ENCODE results near the gene ATAD2B.

Gene ATAD2B

DNA sequence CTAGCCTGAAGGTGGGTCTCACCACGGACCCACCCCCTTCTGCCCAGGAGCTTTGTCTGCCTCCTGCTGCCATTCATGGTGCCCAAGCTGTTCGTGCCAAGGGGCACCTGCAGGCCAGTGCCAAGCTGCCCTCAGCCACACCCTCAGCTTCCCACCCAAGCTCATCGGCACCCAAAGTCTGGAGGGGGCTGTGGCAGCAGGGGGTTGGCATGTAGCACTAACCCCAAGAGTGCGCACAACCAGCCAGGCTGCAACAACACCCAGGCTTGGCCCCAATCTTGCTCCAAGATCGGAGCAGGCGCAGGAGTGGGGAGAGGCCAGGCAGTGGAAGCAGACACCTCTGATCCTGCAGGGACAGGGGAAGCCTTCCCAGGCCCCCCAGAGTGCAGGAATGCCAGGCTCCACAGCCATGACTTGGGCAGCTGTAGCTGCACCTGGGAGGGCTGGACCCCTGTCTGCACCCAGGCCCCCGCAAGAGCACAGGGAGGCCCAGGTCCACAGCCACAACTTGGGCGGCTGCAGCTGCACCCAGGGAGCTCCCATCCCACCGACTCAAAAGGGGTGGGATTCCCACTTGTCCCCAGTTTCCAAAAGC is 89.9 kb downstream of the ATAD2B start:
- DNase-seq (ENCODE audit: low read depth), result no peak

- no peak for DNase-seq (ENCODE audit: low read depth)
Observed at GRCh38 chr2:23836505-23836904, 90.4 kb downstream of the ATAD2B start.

GRCh38 chr2:23835988-23836387 is 90.9 kb downstream of the ATAD2B start:
- no peak for DNase-seq (ENCODE audit: low read depth)

GRCh38 chr2:23835423-23835822 is 91.5 kb downstream of the ATAD2B start:
- DNase-seq (ENCODE audit: low read depth), result no peak

DNA sequence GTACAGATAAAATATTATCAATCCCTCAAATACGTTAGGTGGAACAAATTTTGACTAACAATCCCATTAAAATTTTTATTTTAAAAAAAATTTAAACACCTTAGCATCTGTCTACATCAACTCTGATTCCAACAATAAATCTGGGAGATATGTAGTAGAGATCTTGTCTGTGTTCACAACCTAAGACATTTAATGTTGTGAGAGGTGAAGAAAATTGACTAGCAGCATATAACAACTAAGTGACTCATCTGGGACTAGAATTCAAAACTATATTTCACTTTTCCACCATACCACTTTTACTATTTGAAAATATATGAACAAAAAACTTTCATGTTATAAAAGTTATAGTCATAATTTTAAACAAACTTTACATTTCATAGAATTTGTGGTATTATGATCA is 97.9 kb downstream of the ATAD2B start:
- DNase-seq (ENCODE audit: low read depth), result no peak

DNA sequence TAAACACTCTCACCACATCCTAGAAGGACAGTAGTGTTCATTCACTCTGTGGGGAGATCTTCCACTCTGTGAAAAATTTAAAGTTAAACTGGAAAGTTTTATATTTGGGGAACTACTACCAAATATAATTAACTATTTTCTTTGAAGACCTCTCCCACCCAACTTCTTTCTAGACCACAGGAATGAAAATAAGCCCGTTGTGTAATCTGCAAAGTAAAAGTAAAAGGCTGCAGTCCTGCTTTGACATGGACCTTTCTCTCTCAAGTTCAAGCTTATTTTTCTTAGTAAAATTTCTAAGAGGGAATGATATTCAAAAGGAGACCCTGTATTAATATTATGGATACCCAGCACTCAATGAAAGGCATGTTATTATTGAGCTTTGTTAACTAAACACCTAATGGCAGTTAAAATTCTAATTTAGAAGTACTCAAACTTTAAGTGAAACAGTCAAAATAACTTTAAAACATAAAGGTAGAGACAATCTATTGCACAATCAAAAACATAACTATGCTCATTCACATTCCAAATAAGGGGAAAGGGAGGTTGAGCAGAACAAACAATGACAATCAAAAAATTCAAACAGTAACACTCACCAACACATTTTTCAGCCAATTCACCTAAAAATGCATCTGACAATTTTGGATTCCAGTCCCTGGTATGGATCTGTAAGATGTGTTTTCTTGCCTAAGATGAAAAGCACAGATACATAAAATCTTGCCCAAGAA is 98.5 kb downstream of the ATAD2B start:
- DNase-seq (ENCODE audit: low read depth), result no peak

GRCh38 chr2:23827287-23827686 is 99.6 kb downstream of the ATAD2B start:
- no peak for DNase-seq (ENCODE audit: low read depth)

DNA sequence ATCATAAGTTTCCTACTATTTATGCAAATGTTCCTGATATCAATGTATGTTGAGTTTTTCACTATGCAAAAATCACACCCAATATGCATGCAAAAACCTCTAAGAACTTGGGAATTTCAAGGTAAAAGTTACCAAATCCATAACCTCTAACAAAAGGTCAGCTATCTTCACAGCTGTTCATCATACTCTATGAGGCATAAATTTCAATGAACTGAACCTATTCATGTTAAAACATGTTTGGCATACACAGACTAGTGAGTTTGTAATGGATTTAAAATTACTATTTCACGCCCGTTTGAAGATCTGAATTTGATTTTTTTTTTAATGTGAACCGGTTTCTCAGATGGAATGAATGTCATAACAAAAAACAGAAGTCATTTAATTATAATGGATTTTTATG is 100.2 kb downstream of the ATAD2B start:
- DNase-seq (ENCODE audit: low read depth), result no peak

DNA sequence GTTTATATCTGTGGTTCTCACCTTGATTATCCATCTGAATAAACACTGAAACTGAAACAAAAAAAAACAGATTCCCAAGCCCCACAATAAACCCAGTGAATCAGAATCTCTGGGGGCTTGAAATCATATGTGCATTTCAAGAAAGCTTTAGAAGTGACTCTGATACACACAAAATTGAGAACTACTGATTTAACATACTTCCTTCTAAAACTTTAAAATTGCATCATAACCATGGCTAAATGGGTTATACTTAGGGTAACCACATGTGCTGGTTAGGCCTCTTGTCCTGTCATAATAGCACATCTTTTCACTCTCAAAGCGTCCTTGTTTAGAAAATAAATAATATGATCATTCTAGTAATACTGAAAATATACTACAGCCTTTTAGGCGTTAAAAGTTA is 100.9 kb downstream of the ATAD2B start:
- DNase-seq (ENCODE audit: low read depth), result no peak

- DNase-seq (ENCODE audit: low read depth), result no peak
Observed at GRCh38 chr2:23824777-23825212, 102.1 kb downstream of the ATAD2B start.

DNA sequence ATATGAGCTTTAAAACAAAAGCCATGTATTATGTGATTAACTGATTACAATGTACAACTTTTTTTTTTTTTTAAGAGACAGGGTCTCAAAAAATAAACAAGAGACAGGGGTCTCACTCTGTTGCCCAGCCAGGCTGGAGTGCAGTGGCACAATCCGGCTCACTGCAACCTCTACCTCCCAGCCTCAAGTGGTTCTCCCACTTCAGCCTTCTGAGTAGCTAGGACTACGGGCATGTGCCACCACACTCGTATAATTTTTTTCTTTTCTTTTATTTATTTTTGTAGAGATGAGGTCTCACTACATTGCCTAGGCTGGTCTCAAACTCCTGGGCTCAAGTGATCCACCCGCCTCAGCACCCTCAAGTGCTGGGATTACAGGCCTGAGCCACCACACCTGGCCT is 103.1 kb downstream of the ATAD2B start:
- DNase-seq (ENCODE audit: low read depth), result no peak

DNA sequence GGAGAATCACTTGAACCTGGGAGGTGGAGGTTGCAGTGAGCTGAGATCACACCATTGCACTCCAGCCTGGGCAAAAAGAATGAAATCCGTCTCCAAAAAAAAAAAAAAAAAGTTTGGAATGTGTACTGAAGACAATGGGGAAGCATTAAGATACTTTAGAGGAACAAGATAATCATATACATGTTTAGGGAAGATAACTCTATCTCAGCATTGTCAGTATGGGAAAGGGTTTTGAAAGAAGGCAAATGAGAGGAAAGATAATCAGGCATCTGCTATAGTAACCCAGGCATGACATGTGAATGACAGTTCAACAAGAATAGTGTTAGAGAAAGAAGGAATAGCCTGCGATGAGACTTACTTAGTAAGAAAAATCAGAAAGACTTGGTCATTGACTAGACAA is 112.0 kb downstream of the ATAD2B start:
- DNase-seq (ENCODE audit: low read depth), result no peak

- DNase-seq (ENCODE audit: low read depth), result no peak
Observed at GRCh38 chr2:23813438-23813837, 113.5 kb downstream of the ATAD2B start.

DNA sequence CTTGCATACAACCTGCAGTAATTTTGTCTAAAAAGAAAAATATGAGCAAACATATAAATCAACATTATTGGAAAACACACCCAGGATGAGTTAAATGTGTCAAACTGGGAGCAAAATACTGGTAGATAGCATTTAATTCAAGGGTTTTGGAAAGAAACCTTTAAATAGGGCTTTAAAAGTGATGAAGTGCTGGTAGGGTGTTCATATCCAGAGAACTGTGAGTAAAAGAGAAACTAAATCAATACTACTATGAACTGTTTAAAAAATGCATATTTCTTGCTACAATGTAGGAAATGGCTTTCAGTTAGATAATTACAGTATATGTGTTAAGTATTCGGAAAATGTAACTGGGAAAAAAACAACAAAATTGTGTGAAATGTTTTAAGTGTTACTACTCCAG is 117.8 kb downstream of the ATAD2B start:
- DNase-seq (ENCODE audit: low read depth), result no peak

- DNase-seq (ENCODE audit: low read depth), result no peak
Observed at GRCh38 chr2:23806665-23807249, 120.2 kb downstream of the ATAD2B start.

DNA sequence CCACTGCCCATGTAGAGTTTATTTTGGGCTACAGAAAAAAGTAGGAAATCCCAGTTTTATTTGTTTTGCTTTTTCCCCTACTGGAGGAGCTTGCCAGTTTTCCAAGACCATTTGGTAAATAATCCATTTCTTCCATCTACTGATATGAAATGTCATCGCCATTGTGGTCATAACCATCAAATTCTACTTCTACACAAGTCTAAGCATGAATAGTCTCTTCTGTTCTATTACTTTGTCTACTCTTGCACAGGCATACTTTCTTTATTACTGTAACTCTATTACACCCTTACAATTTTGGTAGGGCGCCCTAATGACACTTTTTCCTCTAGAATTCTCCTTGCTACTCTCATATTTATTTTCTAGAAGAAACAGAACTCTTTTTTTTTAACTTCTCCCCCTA is 120.7 kb downstream of the ATAD2B start:
- DNase-seq (ENCODE audit: low read depth), result no peak

DNA sequence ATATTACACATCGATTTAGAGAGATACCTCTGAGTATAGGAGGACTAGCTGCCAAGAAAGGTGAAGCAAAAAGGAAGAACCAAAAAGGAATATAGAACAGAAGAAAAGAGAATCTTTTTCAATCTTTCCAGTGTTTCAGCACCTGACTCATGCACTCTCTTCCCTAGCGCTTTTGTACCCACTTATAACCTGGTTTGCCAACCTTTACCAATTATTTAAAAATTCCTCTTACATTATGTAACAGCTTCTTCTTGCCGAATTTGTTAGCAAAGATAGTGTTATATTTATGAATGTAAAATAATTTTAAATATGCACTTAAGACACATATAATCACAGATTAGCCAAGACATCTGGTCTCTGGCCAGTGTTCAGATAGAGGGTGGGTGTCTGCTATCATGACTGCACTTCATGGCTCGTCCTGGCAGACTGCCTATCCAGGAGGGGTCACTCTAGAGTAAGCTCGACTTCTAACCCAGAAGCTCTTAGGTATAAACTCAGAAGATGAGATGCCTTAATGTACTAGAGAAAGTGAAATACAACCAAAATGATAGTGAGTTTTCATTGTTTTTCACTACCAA is 122.9 kb downstream of the ATAD2B start:
- DNase-seq (ENCODE audit: low read depth), result no peak

DNA sequence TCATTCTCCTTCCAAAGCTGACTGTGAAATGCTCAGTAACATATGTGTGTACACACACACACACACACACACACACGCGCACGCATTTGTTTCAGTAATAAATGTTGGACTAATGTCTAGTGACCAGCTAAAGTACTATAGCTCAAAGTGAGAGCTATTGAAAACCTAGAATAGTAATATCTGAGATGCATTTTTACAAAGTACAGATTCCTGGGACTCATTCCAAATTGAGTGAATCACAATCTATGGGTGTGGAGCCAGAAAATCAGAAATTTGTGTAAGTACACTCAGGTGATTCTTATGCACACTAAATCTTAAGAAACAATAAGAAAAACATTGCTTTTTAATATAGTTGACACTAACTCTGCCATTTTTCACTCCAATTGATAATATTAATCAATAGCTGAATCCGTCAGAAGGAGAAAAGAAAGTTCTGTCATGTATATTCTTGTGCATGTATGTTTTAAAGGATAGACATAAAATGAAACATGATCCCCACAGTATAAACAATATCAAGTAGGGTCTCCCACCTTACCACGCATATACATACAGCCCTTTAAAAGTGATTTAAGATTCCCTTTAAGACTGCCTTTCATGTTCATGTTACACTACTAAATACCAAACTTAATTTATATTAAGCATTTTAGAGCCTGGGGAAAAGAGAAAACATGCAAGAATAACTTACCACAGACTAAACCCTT is 123.5 kb downstream of the ATAD2B start:
- no peak for DNase-seq (ENCODE audit: low read depth)

DNA sequence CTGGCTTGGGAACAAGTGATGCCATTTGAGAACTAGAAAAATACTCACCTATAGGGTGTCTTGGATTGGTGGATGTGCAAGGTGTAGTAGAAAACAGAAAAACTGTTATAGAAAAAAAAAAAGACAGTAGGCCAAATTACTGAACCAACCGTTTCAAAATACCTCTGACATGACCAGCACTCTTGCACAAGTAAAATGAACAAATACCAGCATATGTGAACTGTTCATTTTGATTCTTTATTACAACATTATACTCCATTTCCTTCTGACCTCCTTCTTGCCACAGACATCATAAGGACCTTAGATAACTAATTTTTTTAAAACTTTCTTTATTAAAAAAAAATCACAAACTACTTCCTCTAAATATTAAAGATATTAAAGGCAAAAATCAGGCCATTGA is 125.5 kb downstream of the ATAD2B start:
- DNase-seq (ENCODE audit: low read depth), result no peak

DNA sequence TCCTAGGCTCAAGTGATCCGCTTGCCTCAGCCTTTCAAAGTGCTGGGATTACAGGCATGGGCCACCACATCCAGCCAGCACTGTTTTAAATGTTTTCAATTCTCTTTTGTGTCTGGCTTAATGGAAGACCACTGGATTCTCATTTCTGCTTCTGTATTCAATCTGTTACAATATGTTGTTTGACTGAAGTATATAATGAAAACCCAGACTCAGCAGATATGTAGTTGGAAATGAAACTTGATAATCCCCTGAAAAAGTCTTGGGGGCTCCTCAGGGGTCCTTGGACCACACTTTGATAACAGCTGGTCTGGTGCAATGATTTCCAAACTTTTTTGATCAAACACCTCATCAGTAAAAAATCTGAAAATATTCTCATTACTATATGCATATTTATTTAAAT is 132.7 kb downstream of the ATAD2B start:
- DNase-seq (ENCODE audit: low read depth), result no peak

GRCh38 chr2:23793476-23793875 is 133.4 kb downstream of the ATAD2B start:
- no peak for DNase-seq (ENCODE audit: low read depth)

DNA sequence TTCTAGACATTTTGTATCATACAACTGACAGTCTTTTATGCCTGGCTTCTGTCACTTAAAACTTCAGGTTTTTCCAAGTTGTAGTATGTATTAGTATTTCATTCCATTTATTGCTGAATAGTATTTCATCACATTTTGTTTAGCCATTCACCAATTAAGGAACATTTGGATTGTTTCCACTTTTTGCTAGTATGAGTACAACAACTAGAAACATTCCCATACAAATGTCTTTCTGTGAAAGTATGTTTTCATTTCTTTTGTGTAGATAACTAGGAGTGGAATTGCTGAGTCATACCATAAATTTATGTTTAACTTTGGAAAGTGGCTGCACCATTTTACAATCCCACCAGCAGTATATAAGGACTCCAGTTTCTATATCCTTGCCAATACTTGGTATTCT is 135.9 kb downstream of the ATAD2B start:
- DNase-seq (ENCODE audit: low read depth), result no peak

DNA sequence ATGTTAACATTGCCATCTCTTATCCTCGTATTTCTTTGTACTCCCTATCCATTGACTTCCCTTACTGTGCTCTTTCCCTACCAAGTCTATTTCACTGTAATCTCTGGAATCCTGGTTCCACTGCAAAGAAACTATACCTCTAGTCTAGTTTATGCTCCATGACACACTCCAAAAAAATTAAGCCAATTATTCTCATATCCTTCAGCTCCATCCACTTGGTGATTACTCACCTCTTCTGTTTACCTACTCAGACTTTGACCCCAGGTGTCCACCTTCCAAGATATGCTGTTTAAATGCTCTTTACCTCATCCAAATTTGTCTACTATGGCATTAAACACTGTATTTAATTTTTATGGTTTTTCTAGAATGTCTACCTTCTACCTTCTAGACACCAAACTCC is 137.9 kb downstream of the ATAD2B start:
- no peak for DNase-seq (ENCODE audit: low read depth)
